Right lobe of liver (tissue), 6 donors: Measurements from ENCODE around the gene SURF6. TPM values are rescaled to one million over a fixed set of nuclear protein-coding genes. Genes with fewer than 3 reads are reported as not detected.
A peak's percentile ranks its signal among the peaks of the same experiment; 100 is the strongest.

ENCODE experiments used
- ATAC-seq, 4 donors: fragments of 200-7000 bp; cut with Tn5 transposase; one replicate each; pipeline ENCODE4 v1.9.1; 2020; ENCODE audit warnings: mild to moderate bottlenecking in 4 of 4, moderate library complexity in 4 of 4
- DNase-seq, 3 donors: peaks; one replicate each; pipeline ENCODE4 v3.0.0-alpha.2; 2020
- H3K27ac ChIP-seq, 3 donors: fragments of 200-600 bp; one replicate each; pipeline ENCODE4 v1.8.0; 2022
- H3K27me3 ChIP-seq, 2 donors: fragments of 200-600 bp; one replicate each; pipeline ENCODE4 v1.8.0; 2022
- H3K36me3 ChIP-seq, 4 donors: fragments of 200-600 bp; sonication (generic) in 1 of 4; one replicate each; pipeline versions ENCODE4 v1.5.1 to v1.8.0; 2017 to 2022; ENCODE audit warnings: control low read depth in 1 of 4
- H3K4me1 ChIP-seq, 4 donors: fragments of 200-600 bp; sonication (generic) in 1 of 4; one replicate each; pipeline versions ENCODE4 v1.5.1 to v1.8.0; 2017 to 2022; ENCODE audit warnings: control low read depth in 1 of 4
- H3K4me3 ChIP-seq, 3 donors: fragments of 200-600 bp; one replicate each; pipeline ENCODE4 v1.8.0; 2022
- H3K9me3 ChIP-seq, 4 donors: fragments of 200-600 bp; sonication (generic) in 1 of 4; one replicate each; pipeline versions ENCODE4 v1.5.1 to v1.8.0; 2017 to 2022; ENCODE audit warnings: control low read depth in 1 of 4
- POLR2A ChIP-seq: fragments of 450-650 bp; IDR thresholded peaks from one replicate; pipeline ENCODE4 v1.6.1; 2017; ENCODE audit warnings: antibody characterized with exemption, mild to moderate bottlenecking
- WGBS: methylation state at CpG from one replicate; pipeline ENCODE4 v1.1.6; 2018; ENCODE audit warnings: low coverage, low lambda C conversion rate; ENCODE audit not compliant: insufficient coverage; ENCODE audit errors: missing lambda C conversion rate; 5-methylcytosine and 5-hydroxymethylcytosine counted together
- intact Hi-C, 2 donors: fragments of 100-400 bp; cut with DNase I; formaldehyde crosslinking; loops; one replicate each; pipeline versions ENCODE4 v1.11.2 to v1.14.1; 2022
- long read RNA-seq: library from polyadenylated mRNA; unstranded; transcript quantifications from one replicate; pipeline ENCODE4 v2.0.0, GENCODE V29; 2019
- total RNA-seq, 6 experiments: library from RNA; depleted of rRNA in 2 of 6; stranded (reverse); fragments of >200 nt in 2 of 6; fragmentation: NEBNext Ultra II Directional in 3 of 6; extraction: Animal tissue kit (Norgen Biotek cat#: 25700) in 3 of 6; gene quantifications; one replicate each; pipeline versions ENCODE4 v1.1.0 to v1.2.4, GENCODE V29; 2016 to 2023
- TF ChIP-seq, protein P1 (sequence below), 4 donors: fragments of 200-600 bp in 3 of 4; fragments of 450-650 bp in 1 of 4; IDR thresholded peaks; one replicate each; pipeline versions ENCODE4 v1.5.1 to v1.8.0; 2016 to 2022; ENCODE audit warnings: antibody characterized with exemption in 4 of 4, mild to moderate bottlenecking in 2 of 4
- donor health status: DM: no; HTN: yes; CAD: no.
- donor health status: DM: no; HTN: no; CAD: no.
- donor health status: DM: no; HTN: no; CAD: no.
- donor health status: DM: no; HTN: yes; CAD: no.
- donor health status: DM: no; HTN: yes; CAD: no.

Gene SURF6
- total RNA-seq, result 1 to 10 TPM; 5.8 to 8.8 (median 7.6) TPM
- long read RNA-seq, full-length matches to known transcripts, result 3 of 3 reads
- long read RNA-seq, partial matches to known transcripts, result 0 of 3 reads
- long read RNA-seq, other reads (novel, unspliced or antisense), result 0 of 3 reads

DNA sequence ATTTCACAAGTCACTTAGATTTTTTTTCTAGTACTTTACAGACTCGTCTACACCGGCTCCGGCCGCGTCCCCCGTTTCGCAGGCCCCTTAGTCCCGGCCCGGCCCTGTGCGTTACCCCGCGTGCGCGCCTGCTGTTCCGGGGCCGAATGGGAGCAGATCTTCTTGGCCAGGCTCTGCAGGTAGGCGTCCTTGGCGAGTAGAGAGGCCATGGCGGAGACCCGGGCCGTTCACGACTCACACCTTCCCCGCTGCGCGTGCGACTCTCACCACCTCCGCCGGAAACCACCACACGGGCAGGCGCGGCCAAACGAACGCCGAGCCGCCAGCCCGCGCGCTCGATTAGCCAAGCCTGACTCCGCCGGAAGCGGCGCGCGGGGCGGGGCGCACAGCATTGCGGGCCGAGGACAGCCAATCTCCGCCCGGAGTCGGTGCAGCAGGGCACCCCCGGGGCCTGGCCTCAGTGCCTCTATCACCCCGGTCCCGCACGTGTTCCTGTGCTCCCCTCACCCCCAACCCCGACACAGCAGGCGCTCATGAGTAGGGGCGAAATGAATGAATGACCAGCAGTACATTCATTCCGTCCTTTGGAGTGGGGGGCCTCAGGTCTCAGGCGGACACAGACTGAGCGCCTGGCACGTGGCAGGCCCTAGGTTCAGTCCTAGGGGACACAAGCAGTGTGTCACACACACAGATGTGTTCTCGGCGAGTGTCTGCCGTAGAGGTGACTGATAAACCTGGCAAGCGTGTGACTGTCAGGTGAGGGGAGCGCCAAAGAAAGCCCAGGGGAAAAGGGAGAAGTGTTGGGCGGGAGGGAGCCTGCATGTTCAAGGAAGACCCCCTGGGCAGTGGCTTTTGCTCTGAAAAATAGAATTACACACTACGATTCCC, at the start of gene SURF6:
SURF6 (minus strand) TSS at position 265 of the 888 bp plus-strand sequence; CDS start at position 209, 56 bp downstream.
- TF ChIP-seq, protein P1, sequence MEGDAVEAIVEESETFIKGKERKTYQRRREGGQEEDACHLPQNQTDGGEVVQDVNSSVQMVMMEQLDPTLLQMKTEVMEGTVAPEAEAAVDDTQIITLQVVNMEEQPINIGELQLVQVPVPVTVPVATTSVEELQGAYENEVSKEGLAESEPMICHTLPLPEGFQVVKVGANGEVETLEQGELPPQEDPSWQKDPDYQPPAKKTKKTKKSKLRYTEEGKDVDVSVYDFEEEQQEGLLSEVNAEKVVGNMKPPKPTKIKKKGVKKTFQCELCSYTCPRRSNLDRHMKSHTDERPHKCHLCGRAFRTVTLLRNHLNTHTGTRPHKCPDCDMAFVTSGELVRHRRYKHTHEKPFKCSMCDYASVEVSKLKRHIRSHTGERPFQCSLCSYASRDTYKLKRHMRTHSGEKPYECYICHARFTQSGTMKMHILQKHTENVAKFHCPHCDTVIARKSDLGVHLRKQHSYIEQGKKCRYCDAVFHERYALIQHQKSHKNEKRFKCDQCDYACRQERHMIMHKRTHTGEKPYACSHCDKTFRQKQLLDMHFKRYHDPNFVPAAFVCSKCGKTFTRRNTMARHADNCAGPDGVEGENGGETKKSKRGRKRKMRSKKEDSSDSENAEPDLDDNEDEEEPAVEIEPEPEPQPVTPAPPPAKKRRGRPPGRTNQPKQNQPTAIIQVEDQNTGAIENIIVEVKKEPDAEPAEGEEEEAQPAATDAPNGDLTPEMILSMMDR (IDR thresholded peaks at IDR 0.05), result no peak
- peak; percentile 63 for TF ChIP-seq POLR2A
- peaks cover 0 to 12% (median 4%) of the 10 kb centered on the region in 4 donors for H3K4me1 ChIP-seq
- H3K4me3 ChIP-seq, result peak within 1 kb of the TSS; percentile 61 to 94 (median 66)
- ATAC-seq (peak; percentile 95 to 98 (median 97)), DNase-seq (peak; percentile 94)
- intact Hi-C loops, result loop anchor here in 1 of 2 donors (10.0 kb wide), 1 partner anchor 49 kb away; no protein-coding TSS in a partner anchor
- H3K36me3 ChIP-seq, result peaks cover 3 to 40% (median 22%) of the 10 kb centered on the region in 4 donors
- 7% methylated on average over 14 of the region's 70 CpGs for WGBS
- no peaks in the 10 kb centered on the region for H3K9me3 ChIP-seq
- H3K27me3 ChIP-seq, result no peaks in the 10 kb centered on the region
- peak within 1 kb of the TSS in 2 of 3 donors; percentile 24 to 63 for H3K27ac ChIP-seq

DNA sequence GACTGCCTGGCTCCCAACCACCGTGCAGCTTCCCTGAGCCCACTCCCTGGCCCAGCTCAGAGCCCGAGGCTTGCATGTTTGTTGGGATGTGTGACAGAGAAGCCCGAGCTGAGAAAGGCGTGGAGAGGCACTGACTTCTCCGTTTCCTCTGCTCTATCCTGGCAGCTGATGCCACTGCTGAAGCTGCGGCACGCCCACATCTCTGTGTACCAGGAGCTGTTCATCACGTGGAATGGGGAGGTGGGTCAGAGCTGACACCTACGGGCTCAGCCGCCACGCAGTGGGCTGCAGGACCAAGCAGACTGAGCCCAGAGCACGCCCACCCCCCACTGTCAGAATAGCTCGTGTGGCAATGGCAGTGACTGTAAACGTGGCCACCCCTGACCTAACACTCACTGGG, 49.5 kb upstream of the SURF6 start:
- ATAC-seq (no peak), DNase-seq (no peak)
- Histone ChIP-seq H3K27me3 (no peaks in the 10 kb centered on the region), H3K36me3 (no peaks in the 10 kb centered on the region), H3K4me1 (no peaks in the 10 kb centered on the region), H3K9me3 (no peaks in the 10 kb centered on the region), H3K27ac (no peak overlapping the region), H3K4me3 (no peak overlapping the region)
- no CpG with 5 or more reads among the region's 14 CpGs for WGBS
- intact Hi-C loops, result loop anchor here in 1 of 2 donors (10.0 kb wide), 1 partner anchor 51 kb away; the partner anchor contains the start of gene SURF6
- no peak for TF ChIP-seq POLR2A

GRCh38 chr9:133384736-133385321, 48.8 kb upstream of the SURF6 start:
- intact Hi-C loops, result loop anchor here in 1 of 2 donors (10.0 kb wide), 1 partner anchor 50 kb away; the partner anchor contains the start of gene SURF6
- ATAC-seq (no peak), DNase-seq (no peak)
- TF ChIP-seq, protein P1 (IDR thresholded peaks at IDR 0.05), result no peak
- TF ChIP-seq POLR2A, result no peak
- H3K27ac ChIP-seq, result no peak overlapping the region
- no peaks in the 10 kb centered on the region for H3K9me3 ChIP-seq
- WGBS, result 87% methylated on average over 13 of the region's 17 CpGs
- no peaks in the 10 kb centered on the region for H3K4me1 ChIP-seq
- H3K4me3 ChIP-seq, result no peak overlapping the region
- H3K36me3 ChIP-seq, result no peaks in the 10 kb centered on the region
- H3K27me3 ChIP-seq, result no peaks in the 10 kb centered on the region

- Histone ChIP-seq H3K4me3 (no peak overlapping the region), H3K9me3 (no peaks in the 10 kb centered on the region), H3K27me3 (no peaks in the 10 kb centered on the region), H3K36me3 (no peaks in the 10 kb centered on the region), H3K27ac (no peak overlapping the region), H3K4me1 (no peaks in the 10 kb centered on the region)
- intact Hi-C loops, result loop anchor here in 1 of 2 donors (10.0 kb wide), 1 partner anchor 49 kb away; the partner anchor contains the start of gene SURF6
- ATAC-seq, result no peak
- 100% methylated on average over 2 of the region's 3 CpGs for WGBS
- DNase-seq, result no peak
- no peak for TF ChIP-seq POLR2A
- TF ChIP-seq, protein P1 (IDR thresholded peaks at IDR 0.05), result no peak
These were observed 47.5 kb upstream of the SURF6 start for GRCh38 chr9:133383438-133383837.
